Kidney epithelial cell (primary cell): Measurements from ENCODE around the gene ARL6IP1. TPM values are rescaled to one million over a fixed set of nuclear protein-coding genes. Genes with fewer than 3 reads are reported as not detected.

Experiments
- DNase-seq: peaks from one replicate; pipeline ENCODE4 v3.0.0-alpha.2; 2010; ENCODE audit warnings: low read depth
- H3K27me3 ChIP-seq: 2 replicates; pipeline ENCODE4 v1.6.0; 2011; ENCODE audit warnings: low read length; ENCODE audit not compliant: control insufficient read depth, insufficient read depth
- H3K36me3 ChIP-seq: 2 replicates; pipeline ENCODE4 v1.5.1; 2011; ENCODE audit warnings: low read length; ENCODE audit not compliant: control insufficient read depth, insufficient read depth
- H3K4me3 ChIP-seq: 2 replicates; pipeline ENCODE4 v1.5.1; 2011; ENCODE audit warnings: low read depth, mild to moderate bottlenecking, control low read depth, low read length
- total RNA-seq: library from RNA; depleted of rRNA; stranded (reverse); fragments of >200 nt; gene quantifications from 2 replicates; pipeline ENCODE4 v1.2.3, GENCODE V29; 2015
- TF ChIP-seq, protein P1 (sequence below): IDR thresholded peaks from 2 replicates; pipeline ENCODE4 v1.5.1; 2011; ENCODE audit warnings: mild to moderate bottlenecking, moderate library complexity, low read length, control low read depth, inconsistent platforms; ENCODE audit not compliant: insufficient read depth, poor library complexity, severe bottlenecking

Gene ARL6IP1
- total RNA-seq: 267 and 290 TPM in 2 replicates

GRCh38 chr16:18801145-18801972, at the start of gene ARL6IP1:
ARL6IP1 (minus strand) TSS chr16:18801549; CDS start chr16:18801466, 83 bp downstream.
- Histone ChIP-seq H3K27me3 (no peaks in the 10 kb centered on the region), H3K4me3 (peak within 1 kb of the TSS; percentile 91), H3K36me3 (no peaks in the 10 kb centered on the region)
- TF ChIP-seq, protein P1, sequence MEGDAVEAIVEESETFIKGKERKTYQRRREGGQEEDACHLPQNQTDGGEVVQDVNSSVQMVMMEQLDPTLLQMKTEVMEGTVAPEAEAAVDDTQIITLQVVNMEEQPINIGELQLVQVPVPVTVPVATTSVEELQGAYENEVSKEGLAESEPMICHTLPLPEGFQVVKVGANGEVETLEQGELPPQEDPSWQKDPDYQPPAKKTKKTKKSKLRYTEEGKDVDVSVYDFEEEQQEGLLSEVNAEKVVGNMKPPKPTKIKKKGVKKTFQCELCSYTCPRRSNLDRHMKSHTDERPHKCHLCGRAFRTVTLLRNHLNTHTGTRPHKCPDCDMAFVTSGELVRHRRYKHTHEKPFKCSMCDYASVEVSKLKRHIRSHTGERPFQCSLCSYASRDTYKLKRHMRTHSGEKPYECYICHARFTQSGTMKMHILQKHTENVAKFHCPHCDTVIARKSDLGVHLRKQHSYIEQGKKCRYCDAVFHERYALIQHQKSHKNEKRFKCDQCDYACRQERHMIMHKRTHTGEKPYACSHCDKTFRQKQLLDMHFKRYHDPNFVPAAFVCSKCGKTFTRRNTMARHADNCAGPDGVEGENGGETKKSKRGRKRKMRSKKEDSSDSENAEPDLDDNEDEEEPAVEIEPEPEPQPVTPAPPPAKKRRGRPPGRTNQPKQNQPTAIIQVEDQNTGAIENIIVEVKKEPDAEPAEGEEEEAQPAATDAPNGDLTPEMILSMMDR: peak; percentile 93
- DNase-seq: peak; percentile 98

- Histone ChIP-seq H3K36me3 (no peaks in the 10 kb centered on the region), H3K27me3 (no peaks in the 10 kb centered on the region), H3K4me3 (no peak overlapping the region)
- no peak for DNase-seq
- TF ChIP-seq, protein P1: no peak
Observed at GRCh38 chr16:18846416-18846815, 45.1 kb upstream of the ARL6IP1 start.

DNA sequence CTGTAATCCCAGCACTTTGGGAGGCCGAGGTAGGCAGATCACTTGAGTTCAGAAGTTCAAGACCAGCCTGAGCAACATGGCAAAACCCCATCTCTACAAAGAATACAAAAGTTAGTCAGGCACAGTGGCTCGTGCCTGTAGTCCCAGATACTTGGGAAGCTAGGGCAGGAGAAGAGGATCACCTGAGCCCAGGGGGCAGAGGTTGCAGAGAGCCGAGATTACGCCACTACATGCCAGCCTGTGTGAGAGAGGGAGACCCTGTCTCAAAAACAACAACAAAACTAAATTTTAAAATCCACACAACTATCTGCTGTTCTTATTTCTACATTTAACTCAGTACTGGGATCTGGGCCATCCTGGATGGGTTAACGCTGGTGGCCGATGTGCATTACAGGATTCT, 41.2 kb upstream of the ARL6IP1 start:
- Histone ChIP-seq H3K36me3 (peaks cover 3% of the 10 kb centered on the region), H3K4me3 (no peak overlapping the region), H3K27me3 (no peaks in the 10 kb centered on the region)
- no peak for DNase-seq
- TF ChIP-seq, protein P1: no peak

GRCh38 chr16:18841833-18842525, 40.6 kb upstream of the ARL6IP1 start:
- Histone ChIP-seq H3K27me3 (no peaks in the 10 kb centered on the region), H3K36me3 (peaks cover 3% of the 10 kb centered on the region), H3K4me3 (no peak overlapping the region)
- no peak for DNase-seq
- TF ChIP-seq, protein P1: no peak

DNA sequence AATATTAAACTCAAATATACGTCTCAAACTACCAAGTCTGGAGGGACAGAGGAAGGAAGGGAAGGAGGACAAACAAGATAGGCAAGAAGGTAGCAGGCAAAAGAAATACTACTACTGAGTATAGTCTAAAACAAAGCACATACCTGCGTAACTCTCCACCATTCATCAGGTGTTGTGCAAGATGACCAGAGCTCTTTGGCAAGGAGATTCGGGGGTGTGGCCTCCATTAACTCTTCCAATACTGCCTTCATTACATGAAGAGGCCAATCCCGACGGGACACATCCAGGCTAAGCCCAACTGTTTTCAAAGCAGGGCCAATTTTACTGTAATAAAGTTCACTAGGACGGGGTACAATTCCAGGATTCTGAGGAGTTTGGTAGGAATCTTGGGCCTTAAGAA, 38.2 kb upstream of the ARL6IP1 start:
- no peak overlapping the region for H3K4me3 ChIP-seq
- no peaks in the 10 kb centered on the region for H3K27me3 ChIP-seq
- peaks cover 3% of the 10 kb centered on the region for H3K36me3 ChIP-seq
- TF ChIP-seq, protein P1: no peak
- no peak for DNase-seq

- peaks cover 3% of the 10 kb centered on the region for H3K36me3 ChIP-seq
- TF ChIP-seq, protein P1: no peak
Observed at GRCh38 chr16:18836702-18837101, 35.4 kb upstream of the ARL6IP1 start.

More at GRCh38 chr16:18836702-18837101, 35.4 kb upstream of the ARL6IP1 start:
- no peaks in the 10 kb centered on the region for H3K27me3 ChIP-seq
- H3K4me3 ChIP-seq: no peak overlapping the region
- no peak for DNase-seq
